Uterus (tissue), 4 donors: ENCODE results near the gene SSBP3. TPM values are rescaled to one million over a fixed set of nuclear protein-coding genes. Genes with fewer than 3 reads are reported as not detected.
"Not testable (repeated sequence)": the region's sequence is repeated elsewhere in the genome, so short reads cannot be mapped to it uniquely, and the experiment has no call there.

Experiments
- DNase-seq, 2 donors: peaks; one replicate each; pipeline ENCODE4 v3.0.0-alpha.2; 2019 to 2020
- H3K27ac ChIP-seq, 2 donors: fragments of 200-600 bp; sonication (generic); 1 replicate in 1 of 2; 2 replicates in 1 of 2; pipeline ENCODE4 v1.5.1; 2016 to 2018
- H3K27me3 ChIP-seq, 2 donors: fragments of 200-600 bp; sonication (generic); one replicate each; pipeline ENCODE4 v1.5.1; 2018 to 2019; ENCODE audit warnings: control low read depth in 1 of 2
- H3K36me3 ChIP-seq, 2 donors: fragments of 200-600 bp; sonication (generic); one replicate each; pipeline ENCODE4 v1.5.1; 2019; ENCODE audit warnings: control low read depth in 1 of 2
- H3K4me1 ChIP-seq, 2 donors: fragments of 200-600 bp; sonication (generic); one replicate each; pipeline ENCODE4 v1.5.1; 2018 to 2019; ENCODE audit warnings: control low read depth in 1 of 2
- H3K4me3 ChIP-seq, 2 donors: fragments of 200-600 bp; sonication (generic); 1 replicate in 1 of 2; 2 replicates in 1 of 2; pipeline ENCODE4 v1.5.1; 2018 to 2019; ENCODE audit warnings: mild to moderate bottlenecking in 1 of 2
- H3K9me3 ChIP-seq, 2 donors: fragments of 200-600 bp; sonication (generic); one replicate each; pipeline ENCODE4 v1.5.1; 2019; ENCODE audit warnings: control low read depth in 1 of 2
- POLR2A ChIP-seq, 2 donors: fragments of 450-650 bp; IDR thresholded peaks; one replicate each; pipeline ENCODE4 v1.6.1; 2016; ENCODE audit warnings: antibody characterized with exemption in 2 of 2, mild to moderate bottlenecking in 1 of 2, moderate library complexity in 1 of 2
- intact Hi-C: fragments of 100-400 bp; cut with DNase I; formaldehyde crosslinking; loops from one replicate; pipeline ENCODE4 v1.15.1; 2023; ENCODE audit warnings: low total_unique reads
- total RNA-seq, 4 donors: library from RNA; depleted of rRNA in 3 of 4; stranded (reverse); fragments of >200 nt in 3 of 4; gene quantifications; one replicate each; pipeline versions ENCODE4 v1.1.0 to v1.2.4, GENCODE V29; 2014 to 2023
- TF ChIP-seq, protein P1 (sequence below), 4 experiments: fragments of 200-600 bp in 2 of 4; fragments of 450-650 bp in 2 of 4; sonication (generic) in 2 of 4; IDR thresholded peaks; one replicate each; pipeline ENCODE4 v1.5.1; 2016 to 2019; ENCODE audit warnings: antibody characterized with exemption in 4 of 4, mild to moderate bottlenecking in 2 of 4, moderate library complexity in 1 of 4
- donor health status: DM: yes; HTN: yes; CAD: no.

The SSBP3 gene
- total RNA-seq = 100 to 1,000 TPM in 1 of 4 donors, 10 to 100 TPM in 3; 19.7 to 125 (median 31.4) TPM

GRCh38 chr1:54406339-54407153 lies at the start of gene SSBP3:
SSBP3 (minus strand) TSS chr1:54406394.
- TF ChIP-seq POLR2A (IDR thresholded peaks at IDR 0.05) = peak; percentile 98
- TF ChIP-seq, protein P1, sequence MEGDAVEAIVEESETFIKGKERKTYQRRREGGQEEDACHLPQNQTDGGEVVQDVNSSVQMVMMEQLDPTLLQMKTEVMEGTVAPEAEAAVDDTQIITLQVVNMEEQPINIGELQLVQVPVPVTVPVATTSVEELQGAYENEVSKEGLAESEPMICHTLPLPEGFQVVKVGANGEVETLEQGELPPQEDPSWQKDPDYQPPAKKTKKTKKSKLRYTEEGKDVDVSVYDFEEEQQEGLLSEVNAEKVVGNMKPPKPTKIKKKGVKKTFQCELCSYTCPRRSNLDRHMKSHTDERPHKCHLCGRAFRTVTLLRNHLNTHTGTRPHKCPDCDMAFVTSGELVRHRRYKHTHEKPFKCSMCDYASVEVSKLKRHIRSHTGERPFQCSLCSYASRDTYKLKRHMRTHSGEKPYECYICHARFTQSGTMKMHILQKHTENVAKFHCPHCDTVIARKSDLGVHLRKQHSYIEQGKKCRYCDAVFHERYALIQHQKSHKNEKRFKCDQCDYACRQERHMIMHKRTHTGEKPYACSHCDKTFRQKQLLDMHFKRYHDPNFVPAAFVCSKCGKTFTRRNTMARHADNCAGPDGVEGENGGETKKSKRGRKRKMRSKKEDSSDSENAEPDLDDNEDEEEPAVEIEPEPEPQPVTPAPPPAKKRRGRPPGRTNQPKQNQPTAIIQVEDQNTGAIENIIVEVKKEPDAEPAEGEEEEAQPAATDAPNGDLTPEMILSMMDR (IDR thresholded peaks at IDR 0.05) = peak in 3 of 4 experiments; percentile 7 to 56 (median 46)
- no peaks in the 10 kb centered on the region for H3K9me3 ChIP-seq
- intact Hi-C loops = loop anchor here (2.0 to 5.0 kb wide), 2 partner anchors 82 to 134 kb away; no protein-coding TSS in a partner anchor
- peak; percentile 89 to 94 for DNase-seq
- H3K4me3 ChIP-seq = peak within 1 kb of the TSS; percentile 57 to 97
- H3K27ac ChIP-seq = peak within 1 kb of the TSS; percentile 96 to 98
- H3K27me3 ChIP-seq = no peaks in the 10 kb centered on the region
- no peaks in the 10 kb centered on the region for H3K36me3 ChIP-seq
- H3K4me1 ChIP-seq = peaks cover 9 to 12% of the 10 kb centered on the region in 2 donors

DNA sequence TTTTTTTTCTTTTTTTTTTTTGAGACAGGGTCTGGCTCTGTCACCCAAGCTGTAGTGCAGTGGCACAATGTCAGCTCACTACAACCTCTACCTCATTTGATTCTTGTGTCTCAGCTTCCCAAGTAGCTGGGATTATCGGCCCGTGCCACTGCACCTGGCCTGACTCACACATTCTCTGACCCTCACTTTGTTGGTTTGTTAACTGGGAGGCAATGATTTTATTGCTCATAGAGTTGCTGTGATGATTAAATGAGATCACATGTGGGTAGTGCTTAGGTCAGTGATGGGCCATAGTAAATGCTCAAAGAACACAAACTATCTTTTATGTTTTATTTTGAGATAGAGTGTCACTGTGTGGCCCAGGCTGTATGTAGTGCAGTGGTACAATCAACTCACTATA lies 47.3 kb upstream of the SSBP3 start:
- no peak overlapping the region for H3K4me3 ChIP-seq
- H3K4me1 ChIP-seq = no peaks in the 10 kb centered on the region
- TF ChIP-seq POLR2A (IDR thresholded peaks at IDR 0.05) = no peak
- TF ChIP-seq, protein P1 (IDR thresholded peaks at IDR 0.05) = no peak
- no peaks in the 10 kb centered on the region for H3K36me3 ChIP-seq
- H3K27ac ChIP-seq = no peak overlapping the region
- intact Hi-C loops = no loop called here
- no peaks in the 10 kb centered on the region for H3K27me3 ChIP-seq
- no peaks in the 10 kb centered on the region for H3K9me3 ChIP-seq
- DNase-seq = no peak

- Histone ChIP-seq H3K4me1 (no peaks in the 10 kb centered on the region), H3K27ac (no peak overlapping the region), H3K9me3 (no peaks in the 10 kb centered on the region), H3K4me3 (no peak overlapping the region), H3K27me3 (no peaks in the 10 kb centered on the region), H3K36me3 (no peaks in the 10 kb centered on the region)
- intact Hi-C loops = no loop called here
- TF ChIP-seq, protein P1 (IDR thresholded peaks at IDR 0.05) = no peak
- no peak for TF ChIP-seq POLR2A (IDR thresholded peaks at IDR 0.05)
- no peak for DNase-seq
Measured at GRCh38 chr1:54453022-54453421, 46.8 kb upstream of the SSBP3 start.

GRCh38 chr1:54449431-54449830 lies 43.2 kb upstream of the SSBP3 start:
- H3K9me3 ChIP-seq, H3K27me3 ChIP-seq, H3K4me1 ChIP-seq, intact Hi-C loops, H3K4me3 ChIP-seq, H3K27ac ChIP-seq, H3K36me3 ChIP-seq, DNase-seq: not testable (repeated sequence)

GRCh38 chr1:54448801-54449200 lies 42.6 kb upstream of the SSBP3 start:
- DNase-seq, intact Hi-C loops, H3K4me3 ChIP-seq: not testable (repeated sequence)

GRCh38 chr1:54447081-54447480 lies 40.9 kb upstream of the SSBP3 start:
- H3K9me3 ChIP-seq, DNase-seq, H3K36me3 ChIP-seq, H3K27ac ChIP-seq, intact Hi-C loops, H3K27me3 ChIP-seq, H3K4me1 ChIP-seq, H3K4me3 ChIP-seq: not testable (repeated sequence)

More at GRCh38 chr1:54448801-54449200, 42.6 kb upstream of the SSBP3 start:
- not testable (repeated sequence) for H3K9me3 ChIP-seq, H3K4me1 ChIP-seq, H3K27ac ChIP-seq, H3K27me3 ChIP-seq, H3K36me3 ChIP-seq
